MM.1S (cell line): Measurements from ENCODE around the gene PTPRD.

Source experiments
- CTCF ChIP-seq: fragments of 300-600 bp; sonication (generic); IDR thresholded peaks from 2 replicates; pipeline ENCODE4 v1.5.1; 2016; ENCODE audit warnings: antibody characterized with exemption, low read length, mixed read lengths
- EZH2 ChIP-seq: fragments of 300-600 bp; sonication (generic); optimal IDR thresholded peaks from 2 replicates; pipeline ENCODE3; 2017; ENCODE audit warnings: low read depth, mild to moderate bottlenecking, antibody characterized with exemption, low read length, mixed read lengths
- EZH2phosphoT487 ChIP-seq: fragments of 300-600 bp; sonication (generic); IDR thresholded peaks from 2 replicates; pipeline ENCODE4 v1.6.1; 2018; ENCODE audit warnings: antibody characterized with exemption, low read length

GRCh38 chr9:9752722-9753121 lies 860.1 kb downstream of the PTPRD start:
- TF ChIP-seq CTCF (no peak), EZH2phosphoT487 (no peak), EZH2 (no peak)
